Activated naive CD4-positive, alpha-beta T cell treated with Interleukin-2 at 50 U/mL for 16 hours (primary cell): ENCODE measurements around the gene TMEM163.
"Not testable (repeated sequence)": the region's sequence is repeated elsewhere in the genome, so short reads cannot be mapped to it uniquely, and the experiment has no call there.

Source experiments
- DNase-seq: peaks from one replicate; pipeline ENCODE4 v3.0.0-alpha.2; 2020

Gene TMEM163

DNA sequence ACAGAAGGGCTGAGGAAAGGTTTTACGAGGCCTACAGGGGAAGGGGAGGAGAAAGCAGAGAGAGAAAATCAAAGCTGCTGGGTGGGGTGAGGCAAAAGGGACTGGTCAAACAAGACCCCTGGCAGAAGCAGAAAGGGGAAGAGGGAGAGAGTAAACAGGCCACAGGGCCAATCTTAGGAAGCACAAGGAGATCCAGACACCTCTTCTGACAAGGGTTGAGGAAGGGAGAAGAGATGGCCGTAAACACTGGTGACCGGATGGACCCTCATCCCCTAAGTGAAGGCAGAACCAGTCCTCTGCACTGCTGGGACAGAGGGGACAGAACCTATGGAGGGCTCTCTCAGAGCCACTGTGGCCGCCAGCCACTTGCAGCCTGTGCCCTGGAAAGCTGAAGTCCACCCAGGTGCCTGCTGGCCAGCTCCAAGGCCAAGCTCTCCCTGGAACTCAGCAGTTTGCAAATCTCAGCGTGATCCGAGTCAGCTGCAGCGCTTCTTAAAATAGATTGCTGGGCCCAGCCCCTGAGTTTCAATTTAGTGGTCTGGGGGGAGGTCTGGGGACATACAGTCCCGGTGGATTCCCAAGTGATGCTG is 108.8 kb downstream of the TMEM163 start:
- DNase-seq = no peak

- no peak for DNase-seq
Measured at GRCh38 chr2:134603966-134604365, 114.8 kb downstream of the TMEM163 start.

GRCh38 chr2:134602666-134603065 is 116.1 kb downstream of the TMEM163 start:
- DNase-seq = no peak

DNA sequence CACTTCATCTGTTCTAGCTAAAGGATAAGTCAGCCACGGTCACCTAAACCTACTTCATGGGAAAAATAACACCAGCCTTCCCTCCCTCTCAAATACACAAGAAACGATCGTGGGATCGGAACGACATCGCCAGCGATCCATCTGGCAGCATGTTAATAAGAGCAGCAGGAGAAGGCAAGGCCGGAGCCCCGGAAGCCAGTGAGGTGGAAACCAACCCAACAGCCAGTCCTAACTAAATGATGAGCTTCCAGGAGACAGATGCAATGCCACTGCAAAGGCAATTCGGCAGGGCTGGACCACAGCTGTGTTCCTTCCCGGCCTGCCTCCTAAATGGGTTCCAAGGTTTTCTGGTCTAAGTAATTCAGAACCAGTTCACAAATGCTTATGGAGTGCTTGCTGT is 117.5 kb downstream of the TMEM163 start:
- no peak for DNase-seq

DNA sequence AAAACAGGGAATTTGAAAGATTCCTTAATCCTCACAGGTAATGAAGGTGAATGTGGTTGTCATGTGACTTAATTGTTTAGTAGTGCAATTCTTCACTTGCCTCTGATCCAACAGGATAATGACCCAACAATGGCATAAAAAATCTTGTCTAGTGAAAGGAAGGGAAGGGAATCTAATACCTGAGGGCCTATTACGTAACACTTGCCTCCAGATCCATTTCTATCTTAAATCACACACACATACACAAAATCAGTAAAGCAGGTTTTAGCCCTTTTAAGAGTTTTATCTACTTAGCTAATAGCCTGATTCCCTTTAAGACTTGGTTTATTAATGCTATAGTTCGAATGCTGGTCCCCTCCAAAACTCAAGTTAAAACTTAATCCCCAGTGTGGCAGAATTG is 118.6 kb downstream of the TMEM163 start:
- DNase-seq = no peak

DNA sequence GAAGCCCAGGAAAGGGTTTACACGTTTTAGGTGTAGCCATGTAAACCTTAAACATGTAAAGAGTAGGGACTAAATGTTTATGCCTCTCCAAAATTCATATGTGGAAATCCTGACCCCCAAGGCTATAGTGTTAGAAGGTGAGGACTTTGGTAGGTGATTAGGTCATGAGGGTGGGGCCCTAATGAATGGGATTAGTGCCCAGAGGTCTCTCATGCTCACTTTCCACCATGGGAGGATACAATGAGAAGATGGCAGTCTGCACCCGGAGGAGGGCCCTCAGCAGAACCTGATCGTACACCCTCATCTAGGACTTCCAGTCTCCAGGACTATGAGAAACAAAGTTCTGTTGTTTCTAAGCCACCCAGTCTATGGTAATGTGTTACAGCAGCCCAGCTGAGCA is 119.6 kb downstream of the TMEM163 start:
- DNase-seq = no peak

DNA sequence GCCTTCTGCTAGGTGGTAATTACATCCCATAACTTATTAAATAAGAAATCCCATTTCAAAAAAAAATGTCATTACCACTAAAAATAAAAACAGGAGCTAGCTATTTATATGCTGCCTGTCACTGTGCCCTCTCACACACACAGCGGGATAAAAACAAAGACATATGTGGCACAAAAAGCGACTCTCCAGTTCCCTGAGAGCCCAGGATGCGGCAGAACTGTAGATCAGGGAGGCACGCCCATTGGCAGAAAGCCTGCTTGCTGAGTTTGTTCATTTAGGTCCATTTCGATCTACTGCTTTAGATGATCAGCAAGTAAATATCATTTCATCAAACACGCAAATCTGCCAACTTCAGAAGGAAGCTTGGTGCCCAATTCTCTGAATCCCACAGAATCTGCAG is 124.4 kb downstream of the TMEM163 start:
- DNase-seq = no peak

- DNase-seq = no peak
Measured at GRCh38 chr2:134593519-134593918, 125.3 kb downstream of the TMEM163 start.

DNA sequence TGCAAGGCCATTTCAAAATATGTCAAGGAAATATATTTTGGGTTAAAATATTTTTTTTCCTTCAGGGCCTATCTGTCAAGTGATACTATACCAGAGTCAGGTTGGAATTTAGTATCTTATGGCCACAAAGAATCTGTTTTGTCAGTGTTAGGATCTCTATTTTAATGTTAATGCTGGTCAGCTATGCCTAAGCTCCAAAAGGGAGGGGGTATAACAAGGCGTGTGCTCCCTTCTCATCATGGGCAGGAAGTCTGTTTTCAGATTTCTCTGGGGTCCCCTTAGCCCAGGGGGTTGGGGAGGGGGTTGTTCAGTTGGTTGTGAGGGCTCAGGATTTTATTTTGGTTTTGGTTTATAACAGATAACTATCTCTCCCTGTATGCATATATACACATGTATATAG is 126.4 kb downstream of the TMEM163 start:
- no peak for DNase-seq

- DNase-seq = no peak
Measured at GRCh38 chr2:134591526-134591925, 127.3 kb downstream of the TMEM163 start.

DNA sequence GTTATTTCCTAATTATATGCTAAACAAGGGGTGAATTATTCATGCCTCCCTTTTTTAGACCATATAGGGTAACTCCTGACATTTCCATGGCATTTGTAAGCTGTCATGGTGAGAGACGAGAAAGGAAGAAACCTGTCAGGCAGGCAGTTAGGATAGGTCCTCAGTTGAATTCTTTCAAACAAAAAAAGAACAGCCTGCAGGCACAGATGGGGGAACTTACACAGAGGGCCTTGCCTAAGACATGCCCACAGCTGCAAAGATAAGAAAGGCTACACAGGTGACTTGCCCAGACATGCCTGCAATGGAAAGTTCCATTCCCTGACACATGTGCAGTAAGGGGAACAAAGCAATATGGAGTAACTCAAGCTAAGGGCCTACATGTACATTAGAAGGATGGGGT is 128.1 kb downstream of the TMEM163 start:
- DNase-seq = no peak

DNA sequence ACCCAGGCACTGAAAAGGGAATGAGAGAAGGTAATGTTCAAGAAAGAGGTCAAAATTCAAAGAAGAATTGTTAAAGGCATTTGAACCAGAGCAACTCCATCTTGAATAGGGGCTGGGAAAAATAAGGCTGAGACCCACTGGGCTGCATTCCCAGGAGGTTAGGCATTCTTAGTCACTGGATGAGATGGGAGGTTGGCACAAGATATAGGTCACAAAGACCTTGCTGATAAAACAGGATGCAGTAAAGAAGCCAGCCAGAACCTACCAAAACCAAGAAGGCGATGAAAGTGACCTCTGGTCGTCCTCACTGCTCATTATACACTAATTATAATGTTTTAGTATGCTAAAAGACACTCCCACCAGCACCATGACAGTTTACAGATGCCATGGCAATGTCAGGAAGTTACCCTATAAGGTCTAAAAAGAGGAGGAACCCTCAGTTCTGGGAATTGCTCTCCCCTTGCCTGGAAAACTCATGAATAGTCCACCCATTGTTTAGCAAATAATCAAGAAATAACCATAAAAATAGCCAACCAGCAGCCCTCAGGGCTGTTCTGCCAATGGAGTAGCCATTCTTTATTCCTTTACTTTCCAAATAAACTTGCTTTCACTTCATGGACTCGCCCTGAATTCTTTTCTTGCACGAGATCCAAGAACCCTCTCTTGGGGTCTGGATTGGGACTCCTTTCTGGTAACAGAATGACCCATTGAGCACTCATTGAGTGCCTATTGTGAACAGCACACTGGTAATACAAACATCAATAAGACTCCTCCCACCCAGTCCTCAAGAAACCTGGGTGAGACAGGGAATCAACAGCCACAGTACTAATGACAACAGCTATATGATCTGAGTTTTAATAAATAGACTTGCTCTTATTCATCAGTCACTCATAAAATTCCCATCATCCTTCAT is 129.4 kb downstream of the TMEM163 start:
- DNase-seq = not testable (repeated sequence)

- DNase-seq = no peak
Measured at GRCh38 chr2:134588556-134588955, 130.2 kb downstream of the TMEM163 start.

GRCh38 chr2:134586326-134586965 is 132.4 kb downstream of the TMEM163 start:
- DNase-seq = no peak

GRCh38 chr2:134583997-134584520 is 134.7 kb downstream of the TMEM163 start:
- DNase-seq = no peak

DNA sequence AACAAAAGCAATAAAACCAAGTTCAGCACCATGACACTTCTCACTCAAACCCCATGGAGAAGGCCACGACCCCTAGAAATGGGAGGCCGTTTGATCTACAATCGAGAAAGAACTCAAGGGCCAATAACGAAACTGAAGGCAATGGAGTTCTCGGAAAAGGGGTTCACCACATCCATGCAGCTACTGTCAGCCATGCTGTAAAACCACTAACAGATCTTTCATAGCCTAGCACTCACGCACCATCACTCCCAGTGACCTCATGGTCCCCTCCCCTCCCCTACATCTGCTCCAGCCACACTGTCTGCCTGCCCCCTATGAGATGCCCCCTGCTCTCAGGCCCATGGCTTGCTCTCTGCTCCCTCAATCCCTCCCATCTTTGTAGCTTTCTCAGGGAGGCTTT is 135.3 kb downstream of the TMEM163 start:
- no peak for DNase-seq

DNA sequence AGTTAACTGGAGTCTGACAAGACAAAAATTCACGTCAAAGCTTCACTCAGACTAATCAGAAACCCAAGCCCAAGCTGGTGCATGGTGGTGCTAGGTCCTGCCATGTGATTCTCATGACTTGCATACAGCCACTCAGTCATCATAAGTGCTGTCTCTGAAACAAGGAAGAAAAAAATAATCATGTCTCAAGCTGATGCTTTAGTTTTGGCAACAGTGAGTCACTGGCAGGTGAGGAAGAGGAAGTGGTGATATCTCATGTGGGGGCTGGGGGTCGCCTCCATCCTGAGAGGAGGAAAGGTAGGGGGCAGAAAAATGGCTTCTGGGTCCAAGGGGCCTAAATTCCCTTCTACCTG is 136.3 kb downstream of the TMEM163 start:
- no peak for DNase-seq

DNA sequence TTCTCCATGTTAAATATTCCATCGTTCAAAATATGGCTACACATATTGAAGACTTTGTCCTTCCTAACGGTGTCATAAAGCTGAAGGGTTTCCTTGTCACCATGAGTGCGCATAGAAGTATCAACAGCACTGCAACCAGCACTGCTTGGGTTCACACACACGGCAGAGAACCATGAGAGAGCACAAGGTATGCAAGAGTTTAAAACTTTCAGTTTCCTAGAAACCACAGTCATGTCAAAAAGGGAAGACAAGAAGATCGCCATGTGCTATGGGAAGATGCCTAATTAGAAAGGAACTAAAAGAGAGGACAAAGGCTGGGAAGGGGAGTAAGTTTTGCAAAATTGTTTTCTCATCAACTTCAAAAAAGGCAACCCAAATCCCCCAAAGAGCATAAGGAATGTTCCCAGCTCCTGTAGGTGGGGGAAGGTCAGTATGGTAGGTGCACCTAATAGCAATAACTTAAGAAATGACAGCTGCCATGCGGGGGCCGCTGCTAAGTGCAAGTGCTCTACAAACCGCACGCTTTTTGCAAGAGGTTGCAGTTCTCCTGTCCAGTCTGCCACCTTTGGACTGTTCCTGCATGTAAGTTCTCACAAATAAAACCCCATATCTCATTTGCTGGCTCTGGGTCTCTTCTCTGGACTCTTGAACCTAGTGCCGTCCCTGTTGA is 136.8 kb downstream of the TMEM163 start:
- no peak for DNase-seq

DNA sequence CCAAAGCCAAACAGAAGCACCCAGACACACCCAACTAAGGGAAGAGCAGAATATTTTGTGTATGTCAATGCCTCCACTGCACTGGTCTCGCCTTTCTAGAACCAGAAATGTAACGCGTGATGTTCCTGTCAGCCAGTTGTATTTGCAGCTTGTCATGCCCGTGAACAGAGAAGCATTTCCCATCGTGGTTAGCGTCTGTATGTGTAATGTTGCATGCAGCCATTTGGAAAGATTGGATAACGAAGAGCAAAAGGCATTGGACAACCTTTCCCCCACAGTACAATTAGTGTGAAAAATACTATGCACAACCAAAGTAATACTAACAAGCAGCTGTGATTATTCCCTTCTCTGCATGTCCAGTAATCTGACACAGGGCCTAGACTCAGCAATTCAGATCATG is 140.5 kb downstream of the TMEM163 start:
- no peak for DNase-seq

DNA sequence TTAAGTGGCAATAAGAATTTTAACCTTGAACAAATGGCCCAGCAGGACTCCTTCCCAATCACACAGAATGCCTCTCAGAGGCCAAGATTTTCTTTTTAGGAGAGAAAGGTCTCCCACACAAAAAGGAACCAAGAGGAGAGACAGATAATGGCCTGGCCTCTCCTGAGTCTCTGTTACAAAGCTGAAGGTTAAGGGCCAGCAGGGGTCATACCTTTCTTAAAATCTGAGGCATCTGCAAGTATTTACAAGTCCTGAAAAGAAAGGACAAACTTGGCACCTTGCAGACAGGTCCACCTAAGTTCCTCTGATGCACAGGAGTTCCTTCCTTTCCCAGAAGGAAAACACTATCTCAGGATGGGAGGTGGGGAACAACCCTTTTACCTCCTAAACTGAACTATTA is 142.3 kb downstream of the TMEM163 start:
- no peak for DNase-seq

- DNase-seq = no peak
Measured at GRCh38 chr2:134575888-134576287, 142.9 kb downstream of the TMEM163 start.

DNA sequence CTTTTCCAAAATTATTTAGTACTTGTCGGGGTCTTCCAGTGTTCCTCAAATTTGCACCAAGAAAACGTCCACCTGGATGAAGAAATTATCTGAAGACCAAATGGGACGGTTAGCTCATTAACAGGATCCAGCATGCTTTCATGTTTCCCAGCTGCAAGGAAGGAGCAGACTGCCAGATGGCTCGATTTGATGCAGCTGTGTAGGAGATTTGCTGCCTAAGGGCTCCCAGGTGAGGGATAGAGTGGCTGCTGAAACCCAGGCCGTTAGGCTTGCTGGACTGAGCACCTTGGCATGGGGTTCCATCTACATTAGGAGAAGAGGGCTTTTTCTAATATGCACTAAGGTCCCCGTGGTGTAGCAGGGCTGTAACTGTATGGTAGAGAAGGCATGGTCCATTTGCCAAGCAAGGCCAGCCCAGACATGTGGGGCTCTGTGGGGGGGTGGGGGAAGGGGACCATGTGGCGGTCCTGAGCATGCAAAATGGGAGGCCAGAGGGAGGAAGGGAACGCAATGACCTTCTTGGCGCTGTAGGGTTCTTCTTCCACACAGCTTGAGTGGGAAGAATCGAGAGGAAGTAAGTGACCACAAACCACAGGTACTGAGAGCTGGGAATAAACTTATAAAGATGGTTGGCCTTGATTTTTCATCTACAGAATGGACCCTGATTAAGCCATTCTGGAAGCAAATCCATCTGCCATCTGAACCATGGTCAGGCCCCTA is 144.0 kb downstream of the TMEM163 start:
- DNase-seq = no peak

- DNase-seq = no peak
Measured at GRCh38 chr2:134573724-134574123, 145.1 kb downstream of the TMEM163 start.
